GM21423 (cell line): ENCODE results near the gene GPR150.
A peak's percentile ranks its signal among the peaks of the same experiment; 100 is the strongest.
"Not testable (repeated sequence)": the region's sequence is repeated elsewhere in the genome, so short reads cannot be mapped to it uniquely, and the experiment has no call there.

ENCODE experiments used
- ATAC-seq: cut with Tn5 transposase; IDR thresholded peaks from one replicate; pipeline ENCODE4 v1.9.1; 2021; ENCODE audit warnings: mild to moderate bottlenecking, moderate library complexity; ENCODE audit not compliant: unreplicated experiment

GPR150 gene

DNA sequence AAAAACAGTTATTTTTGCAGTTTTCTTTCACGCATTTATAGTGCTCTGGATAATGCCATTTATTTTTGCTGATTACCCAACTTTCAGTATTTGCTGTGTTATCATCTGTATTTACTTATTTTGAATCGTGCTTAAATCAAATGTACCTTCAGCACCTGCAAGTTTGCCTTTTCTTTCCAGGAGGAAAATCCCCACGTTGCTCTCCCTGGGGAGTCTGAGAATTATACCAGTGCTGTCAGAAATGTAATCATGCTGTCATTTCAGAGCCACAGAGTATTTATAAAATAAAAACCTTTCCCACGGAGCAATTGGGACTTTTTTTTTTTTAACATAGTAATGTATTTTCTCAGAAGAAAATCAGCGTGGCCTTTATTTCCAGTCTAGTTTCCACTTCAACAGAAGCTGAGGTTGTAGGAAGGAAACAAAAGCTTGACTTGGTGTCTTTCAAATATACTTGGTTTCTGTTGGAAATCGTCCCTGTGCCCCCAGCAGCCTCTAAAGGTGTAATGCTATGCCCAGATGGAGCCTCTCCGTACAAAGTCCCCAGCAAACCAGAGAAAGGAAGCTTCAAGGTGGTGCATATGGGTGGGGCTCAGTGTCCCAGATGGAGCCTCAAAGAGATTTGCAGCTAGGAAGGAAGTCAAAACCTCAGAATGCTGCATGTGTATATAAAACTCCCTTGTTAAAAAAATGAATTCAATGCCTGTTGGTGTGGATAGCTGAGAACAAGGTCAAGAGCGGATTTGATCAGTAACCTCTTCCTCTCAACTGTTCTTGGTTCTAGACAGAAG, 2.1 kb downstream of the GPR150 start:
- ATAC-seq = no peak

DNA sequence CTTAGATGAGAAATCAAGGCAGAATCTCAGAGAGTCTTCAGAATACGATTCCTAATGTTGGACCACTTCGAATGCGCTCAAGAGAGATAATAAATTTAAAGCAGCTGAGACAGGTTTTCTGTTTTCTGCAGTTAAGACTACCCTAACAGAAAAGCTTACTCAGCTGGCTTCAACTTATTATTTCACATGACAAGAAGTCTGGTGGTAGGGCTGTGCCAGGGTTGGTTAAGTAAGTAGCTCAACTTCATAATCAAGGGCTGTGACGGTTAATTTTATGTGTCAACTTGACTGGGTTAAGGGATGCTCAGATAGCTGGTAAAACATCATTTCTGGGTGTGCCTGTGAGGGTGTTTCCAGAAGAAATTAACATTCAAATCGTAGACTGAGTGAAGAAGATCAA, 3.8 kb downstream of the GPR150 start:
- ATAC-seq = no peak

GRCh38 chr5:95624368-95624767, 4.5 kb downstream of the GPR150 start:
- no peak for ATAC-seq

DNA sequence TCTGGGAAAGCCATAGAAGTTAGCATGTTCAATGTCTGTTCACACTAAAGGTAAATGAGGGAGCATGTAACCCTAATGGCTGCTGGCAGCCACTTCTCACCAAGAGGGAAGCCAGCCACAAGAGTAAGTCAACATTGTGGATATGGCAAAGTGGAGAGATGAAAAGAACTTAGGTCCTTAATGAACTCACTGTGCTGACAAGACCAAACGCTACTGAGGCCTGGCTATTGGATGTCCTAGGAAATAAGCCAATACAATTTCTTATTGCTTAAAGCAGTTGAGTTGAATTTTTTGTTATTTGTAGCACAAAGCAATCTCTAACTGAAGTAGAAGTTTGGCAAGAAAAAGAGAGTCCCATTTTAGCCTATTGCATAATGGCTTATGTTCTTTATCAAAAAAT, 6.8 kb downstream of the GPR150 start:
- no peak for ATAC-seq

- no peak for ATAC-seq
These were observed 8.3 kb downstream of the GPR150 start for GRCh38 chr5:95627971-95628810.

- ATAC-seq = no peak
These were observed 9.0 kb downstream of the GPR150 start for GRCh38 chr5:95628933-95629332.

GRCh38 chr5:95630394-95630917, 10.6 kb downstream of the GPR150 start:
- no peak for ATAC-seq

DNA sequence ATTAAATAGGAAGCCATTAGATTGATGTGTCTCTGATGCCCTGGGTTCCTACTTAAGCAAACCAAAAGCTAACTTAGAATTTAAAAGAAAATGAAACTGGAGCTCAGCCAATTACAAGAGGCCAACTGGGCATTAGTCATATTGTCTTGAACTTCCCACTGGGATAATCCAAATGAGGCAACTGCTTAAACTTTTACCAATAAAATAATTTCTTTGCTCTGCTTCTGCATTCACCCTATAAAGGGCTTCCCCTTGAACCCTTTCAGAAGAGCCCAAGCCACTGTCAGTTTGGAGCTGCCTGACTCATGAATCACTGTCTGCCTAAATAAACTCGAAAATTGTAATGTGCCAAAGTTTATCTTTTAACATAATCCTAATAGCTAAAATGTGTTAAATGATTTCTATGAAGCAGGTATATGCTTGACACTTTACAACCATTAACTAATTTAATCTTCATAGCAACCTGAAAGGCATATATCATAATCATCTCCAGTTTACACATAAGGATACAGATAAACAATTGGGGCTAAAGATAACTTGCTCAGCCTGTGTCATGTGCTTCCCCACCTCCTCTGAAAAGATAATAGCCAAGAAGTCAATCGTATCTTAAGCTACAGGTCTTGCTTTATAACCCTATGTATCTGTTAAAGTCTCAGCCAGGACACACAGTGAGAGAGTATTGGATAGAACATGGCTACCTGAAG, 11.5 kb downstream of the GPR150 start:
- ATAC-seq = peak; percentile 4

- peak; percentile 94 for ATAC-seq
These were observed 12.2 kb downstream of the GPR150 start for GRCh38 chr5:95631991-95632675.

GRCh38 chr5:95632942-95633341, 13.1 kb downstream of the GPR150 start:
- not testable (repeated sequence) for ATAC-seq

- no peak for ATAC-seq
These were observed 13.8 kb downstream of the GPR150 start for GRCh38 chr5:95633671-95634070.

GRCh38 chr5:95634081-95634480, 14.2 kb downstream of the GPR150 start:
- ATAC-seq = no peak

DNA sequence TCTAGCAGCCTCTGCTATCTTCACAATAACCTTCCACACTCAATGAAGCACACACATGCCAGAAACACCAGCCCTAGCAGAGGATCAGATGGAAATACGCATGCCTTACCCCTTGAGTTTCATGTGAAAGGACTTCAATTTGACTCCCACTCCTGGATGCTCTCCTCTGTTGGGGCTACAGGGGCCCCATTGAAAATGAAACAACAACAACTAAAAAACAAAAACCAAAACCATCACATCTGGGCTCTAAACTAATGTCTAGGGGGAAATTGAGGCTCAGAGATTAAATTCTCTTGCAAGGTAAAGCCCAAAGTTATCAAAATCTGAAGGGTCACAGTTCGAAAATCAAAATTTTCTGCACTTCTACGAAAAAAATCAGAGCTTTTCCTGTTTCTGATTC, 18.7 kb downstream of the GPR150 start:
- ATAC-seq = no peak

- ATAC-seq = no peak
These were observed 21.9 kb downstream of the GPR150 start for GRCh38 chr5:95641741-95642220.

DNA sequence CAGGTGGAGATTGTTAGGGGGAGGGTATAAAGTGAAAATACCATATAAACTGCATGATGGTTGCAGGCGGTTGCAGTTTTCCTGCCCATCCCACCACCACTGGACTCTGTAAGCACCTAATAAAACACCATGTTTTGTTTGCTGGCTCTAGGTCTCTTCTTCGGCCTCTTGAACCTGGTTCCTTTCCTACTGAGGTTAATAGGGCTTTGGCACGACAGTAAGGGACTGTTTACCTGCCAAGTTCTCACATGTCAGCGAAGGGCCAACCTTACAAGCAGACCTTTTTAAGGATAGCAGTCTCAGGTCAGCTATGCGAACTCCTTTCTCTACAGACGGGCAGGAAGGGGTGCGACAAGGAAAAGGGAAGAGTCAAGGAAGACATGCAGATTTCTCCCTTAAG, 23.3 kb downstream of the GPR150 start:
- ATAC-seq = no peak

- ATAC-seq = peak; percentile 27
These were observed 24.6 kb downstream of the GPR150 start for GRCh38 chr5:95644351-95645042.

DNA sequence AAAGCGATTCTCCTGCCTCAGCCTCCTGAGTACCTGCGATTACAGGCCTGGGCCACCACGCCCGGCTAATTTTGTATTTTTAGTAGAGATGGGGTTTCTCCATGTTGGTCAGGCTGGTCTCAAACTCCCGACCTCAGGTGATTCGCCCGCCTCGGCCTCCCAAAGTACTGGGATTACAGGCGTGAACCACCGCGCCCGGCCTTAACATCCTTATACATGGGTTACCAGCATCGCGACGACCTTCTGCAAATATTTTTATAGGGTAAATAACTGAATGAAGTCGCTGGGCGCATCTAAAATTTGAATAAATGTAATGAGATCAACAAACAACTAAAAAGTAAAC, 26.3 kb downstream of the GPR150 start:
- not testable (repeated sequence) for ATAC-seq

DNA sequence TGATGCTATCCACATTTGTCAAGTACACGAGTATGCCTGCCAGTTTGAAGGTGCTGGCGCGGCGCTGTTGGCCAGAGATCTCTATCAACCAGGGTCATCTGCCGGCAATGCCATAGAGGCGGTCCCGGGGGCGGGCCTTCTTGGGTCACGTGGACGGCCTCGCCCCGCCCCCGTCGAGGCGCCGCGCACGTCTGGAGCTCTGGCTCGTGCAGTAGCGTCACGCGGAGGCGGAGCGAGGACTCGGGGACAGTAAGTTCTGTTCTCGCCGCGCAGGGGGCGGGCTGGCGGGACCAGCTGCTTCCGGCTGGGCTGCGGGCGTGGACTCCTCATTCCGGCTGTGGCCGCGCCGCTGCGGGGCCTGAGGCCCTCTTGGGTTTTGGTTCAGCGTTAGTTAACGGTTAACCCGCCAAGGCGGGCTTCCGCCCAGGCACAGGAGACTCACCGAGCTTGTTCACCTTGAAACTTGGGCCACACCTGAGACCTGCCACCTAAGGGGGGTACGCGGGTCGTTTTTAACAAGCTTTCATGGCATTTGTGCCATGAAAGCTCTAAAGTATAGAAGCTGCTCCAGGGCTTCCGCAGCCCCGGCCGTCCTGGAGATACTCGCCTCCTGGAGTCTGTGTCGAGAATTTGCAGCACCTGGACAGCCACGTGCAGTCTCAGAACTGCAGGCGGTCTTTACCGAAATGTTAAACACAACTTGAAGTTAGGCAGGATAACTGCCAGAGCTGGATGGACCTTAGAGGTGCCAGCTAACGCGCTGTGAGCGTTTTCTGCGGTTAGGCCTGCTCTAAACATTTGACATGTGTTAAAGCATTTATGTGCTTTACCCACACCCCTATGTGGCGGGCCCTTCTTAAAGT, 26.9 kb downstream of the GPR150 start, which contains the start of gene RFESD:
Gene RFESD (plus strand): TSS at position 209 of the 863 bp plus-strand sequence. CDS start 5,495 bp downstream, outside the sequence.
- peak; percentile 98 for ATAC-seq
